Stimulated activated CD4-positive, alpha-beta T cell treated with anti-CD3 and anti-CD28 coated beads, Interleukin-15, amount 100 ng/mL, for 24 hours (primary cell): ENCODE measurements around the gene CFAP100.

Source experiments
- DNase-seq: peaks from one replicate; pipeline ENCODE4 v3.0.0-alpha.2; 2020

Gene CFAP100

GRCh38 chr3:126424039-126424717, 29.5 kb downstream of the CFAP100 start:
- no peak for DNase-seq

- DNase-seq: no peak
Measured at GRCh38 chr3:126424751-126425150, 30.0 kb downstream of the CFAP100 start.

GRCh38 chr3:126431103-126431534, 36.4 kb downstream of the CFAP100 start:
- DNase-seq: no peak

- DNase-seq: no peak
Measured at GRCh38 chr3:126432361-126433104, 37.8 kb downstream of the CFAP100 start.

GRCh38 chr3:126433105-126433430, 38.4 kb downstream of the CFAP100 start:
- no peak for DNase-seq

GRCh38 chr3:126433496-126434263, 39.0 kb downstream of the CFAP100 start:
- no peak for DNase-seq

- no peak for DNase-seq
Measured at GRCh38 chr3:126434264-126434590, 39.5 kb downstream of the CFAP100 start.

GRCh38 chr3:126434931-126435411, 40.3 kb downstream of the CFAP100 start:
- no peak for DNase-seq

- no peak for DNase-seq
Measured at GRCh38 chr3:126435456-126436315, 41.0 kb downstream of the CFAP100 start.

GRCh38 chr3:126436826-126437717, 42.4 kb downstream of the CFAP100 start:
- DNase-seq: no peak

GRCh38 chr3:126438186-126438585, 43.5 kb downstream of the CFAP100 start:
- DNase-seq: no peak

- DNase-seq: no peak
Measured at GRCh38 chr3:126438746-126439145, 44.0 kb downstream of the CFAP100 start.

- DNase-seq: no peak
Measured at GRCh38 chr3:126439346-126439967, 44.7 kb downstream of the CFAP100 start.

- no peak for DNase-seq
Measured at GRCh38 chr3:126439968-126440708, 45.4 kb downstream of the CFAP100 start.

- DNase-seq: no peak
Measured at GRCh38 chr3:126440709-126440995, 45.9 kb downstream of the CFAP100 start.

GRCh38 chr3:126441256-126441880, 46.7 kb downstream of the CFAP100 start:
- no peak for DNase-seq

- DNase-seq: no peak
Measured at GRCh38 chr3:126442094-126442855, 47.6 kb downstream of the CFAP100 start.

GRCh38 chr3:126442856-126443242, 48.1 kb downstream of the CFAP100 start:
- no peak for DNase-seq

- no peak for DNase-seq
Measured at GRCh38 chr3:126445506-126445905, 50.8 kb downstream of the CFAP100 start.

GRCh38 chr3:126446301-126446700, 51.6 kb downstream of the CFAP100 start:
- no peak for DNase-seq
